ENCODE measurements around the gene MGAM2.

DNA sequence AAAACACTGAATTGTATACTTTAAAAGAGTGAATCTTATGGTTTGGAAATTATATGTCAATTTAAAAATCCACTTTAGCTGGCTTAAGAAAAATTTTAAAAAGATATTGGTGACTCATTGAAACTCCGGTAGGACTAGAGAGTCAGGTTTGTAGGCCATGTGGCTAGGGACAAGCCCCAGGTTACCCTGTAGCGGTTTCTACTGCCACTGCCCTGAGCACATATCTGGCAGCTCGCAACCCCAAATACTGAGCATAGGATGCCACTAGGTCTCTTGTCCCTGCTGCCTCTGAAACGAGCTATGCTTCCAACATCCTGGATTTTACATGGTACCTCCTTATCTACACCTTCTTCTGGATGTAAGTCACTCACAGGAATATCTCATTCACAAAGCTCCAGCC is 1.4 kb upstream of the MGAM2 start:
- TF ChIP-seq, protein P1, sequence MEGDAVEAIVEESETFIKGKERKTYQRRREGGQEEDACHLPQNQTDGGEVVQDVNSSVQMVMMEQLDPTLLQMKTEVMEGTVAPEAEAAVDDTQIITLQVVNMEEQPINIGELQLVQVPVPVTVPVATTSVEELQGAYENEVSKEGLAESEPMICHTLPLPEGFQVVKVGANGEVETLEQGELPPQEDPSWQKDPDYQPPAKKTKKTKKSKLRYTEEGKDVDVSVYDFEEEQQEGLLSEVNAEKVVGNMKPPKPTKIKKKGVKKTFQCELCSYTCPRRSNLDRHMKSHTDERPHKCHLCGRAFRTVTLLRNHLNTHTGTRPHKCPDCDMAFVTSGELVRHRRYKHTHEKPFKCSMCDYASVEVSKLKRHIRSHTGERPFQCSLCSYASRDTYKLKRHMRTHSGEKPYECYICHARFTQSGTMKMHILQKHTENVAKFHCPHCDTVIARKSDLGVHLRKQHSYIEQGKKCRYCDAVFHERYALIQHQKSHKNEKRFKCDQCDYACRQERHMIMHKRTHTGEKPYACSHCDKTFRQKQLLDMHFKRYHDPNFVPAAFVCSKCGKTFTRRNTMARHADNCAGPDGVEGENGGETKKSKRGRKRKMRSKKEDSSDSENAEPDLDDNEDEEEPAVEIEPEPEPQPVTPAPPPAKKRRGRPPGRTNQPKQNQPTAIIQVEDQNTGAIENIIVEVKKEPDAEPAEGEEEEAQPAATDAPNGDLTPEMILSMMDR (IDR thresholded peaks at IDR 0.05; ENCODE audit: low read depth, low read length, missing input control), result no peak
- TF ChIP-seq, protein P2, sequence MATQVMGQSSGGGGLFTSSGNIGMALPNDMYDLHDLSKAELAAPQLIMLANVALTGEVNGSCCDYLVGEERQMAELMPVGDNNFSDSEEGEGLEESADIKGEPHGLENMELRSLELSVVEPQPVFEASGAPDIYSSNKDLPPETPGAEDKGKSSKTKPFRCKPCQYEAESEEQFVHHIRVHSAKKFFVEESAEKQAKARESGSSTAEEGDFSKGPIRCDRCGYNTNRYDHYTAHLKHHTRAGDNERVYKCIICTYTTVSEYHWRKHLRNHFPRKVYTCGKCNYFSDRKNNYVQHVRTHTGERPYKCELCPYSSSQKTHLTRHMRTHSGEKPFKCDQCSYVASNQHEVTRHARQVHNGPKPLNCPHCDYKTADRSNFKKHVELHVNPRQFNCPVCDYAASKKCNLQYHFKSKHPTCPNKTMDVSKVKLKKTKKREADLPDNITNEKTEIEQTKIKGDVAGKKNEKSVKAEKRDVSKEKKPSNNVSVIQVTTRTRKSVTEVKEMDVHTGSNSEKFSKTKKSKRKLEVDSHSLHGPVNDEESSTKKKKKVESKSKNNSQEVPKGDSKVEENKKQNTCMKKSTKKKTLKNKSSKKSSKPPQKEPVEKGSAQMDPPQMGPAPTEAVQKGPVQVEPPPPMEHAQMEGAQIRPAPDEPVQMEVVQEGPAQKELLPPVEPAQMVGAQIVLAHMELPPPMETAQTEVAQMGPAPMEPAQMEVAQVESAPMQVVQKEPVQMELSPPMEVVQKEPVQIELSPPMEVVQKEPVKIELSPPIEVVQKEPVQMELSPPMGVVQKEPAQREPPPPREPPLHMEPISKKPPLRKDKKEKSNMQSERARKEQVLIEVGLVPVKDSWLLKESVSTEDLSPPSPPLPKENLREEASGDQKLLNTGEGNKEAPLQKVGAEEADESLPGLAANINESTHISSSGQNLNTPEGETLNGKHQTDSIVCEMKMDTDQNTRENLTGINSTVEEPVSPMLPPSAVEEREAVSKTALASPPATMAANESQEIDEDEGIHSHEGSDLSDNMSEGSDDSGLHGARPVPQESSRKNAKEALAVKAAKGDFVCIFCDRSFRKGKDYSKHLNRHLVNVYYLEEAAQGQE (IDR thresholded peaks at IDR 0.05), result no peak
- TF ChIP-seq YY1 (IDR thresholded peaks at IDR 0.05) (no peak), RAD21 (IDR thresholded peaks at IDR 0.05) (no peak), TAF1 (conservative IDR thresholded peaks at IDR 0.05) (no peak), FOXA2 (IDR thresholded peaks at IDR 0.05) (no peak), HNF4G (IDR thresholded peaks at IDR 0.05) (no peak), JUND (IDR thresholded peaks at IDR 0.05) (no peak), EGR1 (IDR thresholded peaks at IDR 0.05; ENCODE audit: low read depth in 2 of 2) (no peak), SP1 (IDR thresholded peaks at IDR 0.05) (no peak), GABPA (IDR thresholded peaks at IDR 0.05 in 1 of 2, conservative IDR thresholded peaks at IDR 0.05 in 1 of 2) (no peak)
- TF ChIP-seq, protein P3, sequence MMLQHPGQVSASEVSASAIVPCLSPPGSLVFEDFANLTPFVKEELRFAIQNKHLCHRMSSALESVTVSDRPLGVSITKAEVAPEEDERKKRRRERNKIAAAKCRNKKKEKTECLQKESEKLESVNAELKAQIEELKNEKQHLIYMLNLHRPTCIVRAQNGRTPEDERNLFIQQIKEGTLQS (IDR thresholded peaks at IDR 0.05), result no peak
- TF ChIP-seq, protein P4, sequence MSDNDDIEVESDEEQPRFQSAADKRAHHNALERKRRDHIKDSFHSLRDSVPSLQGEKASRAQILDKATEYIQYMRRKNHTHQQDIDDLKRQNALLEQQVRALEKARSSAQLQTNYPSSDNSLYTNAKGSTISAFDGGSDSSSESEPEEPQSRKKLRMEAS (IDR thresholded peaks at IDR 0.05), result no peak

All from liver (tissue), 3 donors.